ENCODE measurements around the gene GPR55. TPM values are rescaled to one million over a fixed set of nuclear protein-coding genes. Genes with fewer than 3 reads are reported as not detected.

Gene GPR55
- total RNA-seq, 8 experiments from 2014 or later, result 0.05 to 0.90 (median 0.23) TPM

- H3K27ac ChIP-seq, result peak overlapping the region; percentile 81 to 84
- peak in 5 of 8 experiments; percentile 3 to 14 (median 11) for ATAC-seq (replicated peaks in 6 of 8)
- in situ Hi-C loops (cut with MboI; ENCODE audit: low pct_unique_long_range_greater_than_20kb in 2 of 9, low sequenced_read_pairs in 9 of 9, unreplicated experiment in 9 of 9), result no loop called here
- WGBS, 10 experiments, result 45 to 49% methylated on average over 3 to 4 of the region's 5 CpGs; no CpG with 5 or more reads in 8 of the 10 experiments
- H3K4me3 ChIP-seq, result no peak overlapping the region
- peaks cover 26 to 28% of the 10 kb centered on the region in 2 donors for H3K4me1 ChIP-seq (replicated peaks in 1 of 2)
Measured at GRCh38 chr2:230886206-230886605, 38.8 kb downstream of the GPR55 start.

- H3K27ac ChIP-seq, result peak overlapping the region; percentile 81 to 84
- ATAC-seq (replicated peaks in 6 of 8), result peak; percentile 88 to 98 (median 97)
- in situ Hi-C loops (cut with MboI; ENCODE audit: low pct_unique_long_range_greater_than_20kb in 2 of 9, low sequenced_read_pairs in 9 of 9, unreplicated experiment in 9 of 9), result no loop called here
- H3K4me1 ChIP-seq (replicated peaks in 1 of 2), result peaks cover 20 to 28% of the 10 kb centered on the region in 2 donors
- no peak overlapping the region for H3K4me3 ChIP-seq
- WGBS, 10 experiments, result 20 to 100% (median 42%) methylated on average over 1 to 9 of the region's 11 CpGs; no CpG with 5 or more reads in 1 of the 10 experiments
Measured at GRCh38 chr2:230885463-230886130, 39.4 kb downstream of the GPR55 start.

GRCh38 chr2:230881840-230882239 is 43.2 kb downstream of the GPR55 start:
- Histone ChIP-seq H3K4me1 (replicated peaks in 1 of 2) (peaks cover 14 to 22% of the 10 kb centered on the region in 2 donors), H3K27ac (no peak overlapping the region), H3K4me3 (no peak overlapping the region)
- in situ Hi-C loops (cut with MboI; ENCODE audit: low pct_unique_long_range_greater_than_20kb in 2 of 9, low sequenced_read_pairs in 9 of 9, unreplicated experiment in 9 of 9), result no loop called here
- 60 to 96% (median 88%) methylated on average over 1 to 7 of the region's 7 CpGs; no CpG with 5 or more reads in 4 of the 10 experiments for WGBS, 10 experiments
- no peak for ATAC-seq (replicated peaks in 6 of 8)

- no peak for ATAC-seq (replicated peaks in 6 of 8)
- in situ Hi-C loops (cut with MboI; ENCODE audit: low pct_unique_long_range_greater_than_20kb in 2 of 9, low sequenced_read_pairs in 9 of 9, unreplicated experiment in 9 of 9), result no loop called here
- Histone ChIP-seq H3K4me1 (replicated peaks in 1 of 2) (peaks cover 0 to 3% of the 10 kb centered on the region in 2 donors), H3K4me3 (no peak overlapping the region), H3K27ac (no peak overlapping the region)
- 43 to 97% (median 84%) methylated on average over 3 to 9 of the region's 9 CpGs; no CpG with 5 or more reads in 1 of the 10 experiments for WGBS, 10 experiments
Measured at GRCh38 chr2:230879891-230880290, 45.2 kb downstream of the GPR55 start.

DNA sequence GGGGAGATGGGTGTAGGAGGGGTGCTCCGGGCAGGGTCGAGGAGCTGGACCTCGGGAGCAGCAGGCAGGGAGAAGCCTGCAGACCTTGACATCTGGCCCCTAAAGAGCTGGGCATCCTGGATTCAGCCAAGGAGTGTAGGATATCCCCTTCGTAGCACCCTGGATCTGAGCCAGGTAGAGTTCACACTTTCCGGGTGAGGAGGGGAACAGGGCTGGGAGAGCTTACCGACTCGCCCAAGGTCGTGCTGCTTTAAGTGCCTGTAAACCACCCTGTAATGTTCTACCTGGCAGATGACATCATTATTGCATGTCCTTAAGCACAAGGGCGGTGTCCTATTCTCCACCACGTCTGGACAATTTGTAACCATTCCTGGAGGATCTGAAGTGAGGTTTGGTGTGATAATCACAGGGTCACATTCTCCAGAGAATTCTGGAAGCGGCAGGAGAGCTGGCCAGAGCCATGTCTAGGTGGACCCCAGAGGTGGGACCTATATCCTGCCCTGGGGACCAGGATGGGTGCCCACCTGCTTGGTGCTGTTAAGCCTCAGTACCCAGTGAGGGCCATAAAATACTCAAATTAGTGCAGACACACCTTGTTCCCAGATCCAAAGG is 45.7 kb downstream of the GPR55 start:
- H3K4me1 ChIP-seq (replicated peaks in 1 of 2), result no peaks in the 10 kb centered on the region
- WGBS, 10 experiments, result 56 to 100% (median 90%) methylated on average over 1 to 8 of the region's 11 CpGs; no CpG with 5 or more reads in 3 of the 10 experiments
- H3K27ac ChIP-seq, result no peak overlapping the region
- H3K4me3 ChIP-seq, result no peak overlapping the region
- ATAC-seq (replicated peaks in 6 of 8), result peak in 2 of 8 experiments; percentile 12 to 30
- in situ Hi-C loops (cut with MboI; ENCODE audit: low pct_unique_long_range_greater_than_20kb in 2 of 9, low sequenced_read_pairs in 9 of 9, unreplicated experiment in 9 of 9), result no loop called here

- no peak overlapping the region for H3K27ac ChIP-seq
- H3K4me3 ChIP-seq, result no peak overlapping the region
- WGBS, 10 experiments, result 78 to 100% (median 88%) methylated on average over 1 to 6 of the region's 10 CpGs; no CpG with 5 or more reads in 4 of the 10 experiments
- no peaks in the 10 kb centered on the region for H3K4me1 ChIP-seq (replicated peaks in 1 of 2)
- in situ Hi-C loops (cut with MboI; ENCODE audit: low pct_unique_long_range_greater_than_20kb in 2 of 9, low sequenced_read_pairs in 9 of 9, unreplicated experiment in 9 of 9), result no loop called here
- ATAC-seq (replicated peaks in 6 of 8), result no peak
Measured at GRCh38 chr2:230878599-230879188, 46.3 kb downstream of the GPR55 start.

DNA sequence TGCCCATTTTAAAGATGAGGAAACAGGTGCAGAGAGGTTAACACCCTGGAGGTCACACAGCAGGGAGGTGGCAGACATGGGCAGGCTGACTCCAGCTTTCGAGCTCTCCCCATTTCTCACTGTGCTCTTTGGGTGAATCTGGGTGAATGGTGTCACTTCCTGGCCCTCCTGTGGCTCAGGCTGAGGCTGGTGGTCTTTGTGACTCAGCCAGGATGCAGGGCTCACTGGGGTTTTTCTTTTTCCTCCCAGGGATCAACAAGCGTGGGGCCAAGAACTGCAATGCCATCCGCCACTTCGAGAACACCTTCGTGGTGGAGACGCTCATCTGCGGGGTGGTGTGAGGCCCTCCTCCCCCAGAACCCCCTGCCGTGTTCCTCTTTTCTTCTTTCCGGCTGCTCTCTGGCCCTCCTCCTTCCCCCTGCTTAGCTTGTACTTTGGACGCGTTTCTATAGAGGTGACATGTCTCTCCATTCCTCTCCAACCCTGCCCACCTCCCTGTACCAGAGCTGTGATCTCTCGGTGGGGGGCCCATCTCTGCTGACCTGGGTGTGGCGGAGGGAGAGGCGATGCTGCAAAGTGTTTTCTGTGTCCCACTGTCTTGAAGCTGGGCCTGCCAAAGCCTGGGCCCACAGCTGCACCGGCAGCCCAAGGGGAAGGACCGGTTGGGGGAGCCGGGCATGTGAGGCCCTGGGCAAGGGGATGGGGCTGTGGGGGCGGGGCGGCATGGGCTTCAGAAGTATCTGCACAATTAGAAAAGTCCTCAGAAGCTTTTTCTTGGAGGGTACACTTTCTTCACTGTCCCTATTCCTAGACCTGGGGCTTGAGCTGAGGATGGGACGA is 47.1 kb downstream of the GPR55 start:
- H3K27ac ChIP-seq, result no peak overlapping the region
- in situ Hi-C loops (cut with MboI; ENCODE audit: low pct_unique_long_range_greater_than_20kb in 2 of 9, low sequenced_read_pairs in 9 of 9, unreplicated experiment in 9 of 9), result no loop called here

GRCh38 chr2:230877116-230877758 is 47.8 kb downstream of the GPR55 start:
- H3K27ac ChIP-seq, result no peak overlapping the region
- no peak overlapping the region for H3K4me3 ChIP-seq
- WGBS, 10 experiments, result 76 to 96% (median 94%) methylated on average over 3 to 9 of the region's 27 CpGs; no CpG with 5 or more reads in 5 of the 10 experiments
- no peak for ATAC-seq (replicated peaks in 6 of 8)
- no peaks in the 10 kb centered on the region for H3K4me1 ChIP-seq (replicated peaks in 1 of 2)
- in situ Hi-C loops (cut with MboI; ENCODE audit: low pct_unique_long_range_greater_than_20kb in 2 of 9, low sequenced_read_pairs in 9 of 9, unreplicated experiment in 9 of 9), result no loop called here

More for the DNA sequence above, 47.1 kb downstream of the GPR55 start:
- no peaks in the 10 kb centered on the region for H3K4me1 ChIP-seq (replicated peaks in 1 of 2)
- 40 to 60% (median 52%) methylated on average over 1 to 3 of the region's 20 CpGs; no CpG with 5 or more reads in 6 of the 10 experiments for WGBS, 10 experiments
- no peak for ATAC-seq (replicated peaks in 6 of 8)
- H3K4me3 ChIP-seq, result no peak overlapping the region

DNA sequence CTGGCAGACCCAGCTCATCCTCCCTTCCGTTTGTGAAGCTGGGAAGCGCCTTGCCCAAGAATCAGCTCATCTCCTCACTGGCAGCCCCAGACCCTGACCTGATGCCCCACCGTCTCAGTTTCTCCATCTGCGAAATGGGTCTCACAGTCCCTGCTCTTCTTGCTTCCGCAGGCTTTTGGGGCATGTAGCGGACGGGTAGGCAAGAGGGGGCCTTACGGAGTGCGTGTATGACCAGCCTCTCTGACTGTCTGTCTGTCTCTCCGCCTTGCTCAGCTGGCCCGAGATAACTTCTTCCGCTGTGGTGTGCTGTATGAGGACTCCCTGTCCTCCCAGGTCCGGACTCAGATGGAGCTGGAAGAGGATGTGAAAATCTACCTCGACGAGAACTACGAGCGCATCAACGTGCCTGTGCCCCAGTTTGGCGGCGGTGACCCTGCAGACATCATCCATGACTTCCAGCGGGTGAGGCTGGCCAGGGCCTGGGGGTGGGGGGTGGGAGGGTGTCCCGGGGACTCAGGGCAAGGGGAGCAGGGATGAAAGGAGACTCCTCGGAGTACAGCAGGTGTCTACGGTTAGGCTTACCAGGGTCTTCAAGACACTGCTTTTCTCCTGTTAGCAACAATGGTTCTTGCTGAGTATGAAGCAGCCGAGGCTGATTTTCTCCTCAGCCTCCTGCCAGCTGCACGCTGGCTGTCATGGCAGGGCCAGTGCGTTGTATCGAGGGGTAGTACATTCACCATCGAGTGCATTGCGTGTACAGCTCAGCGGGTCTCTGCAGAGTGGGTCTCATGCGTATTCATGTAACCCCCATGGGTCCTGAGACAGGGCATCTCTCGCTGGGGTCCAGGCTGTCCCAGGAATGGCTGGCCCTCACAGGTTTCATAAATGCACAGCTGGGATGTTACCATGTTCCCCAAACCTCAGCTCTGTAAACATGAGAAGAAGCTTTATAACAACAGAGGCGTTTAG is 49.4 kb downstream of the GPR55 start:
- WGBS, 10 experiments, result 40 to 100% (median 93%) methylated on average over 1 to 15 of the region's 34 CpGs; no CpG with 5 or more reads in 4 of the 10 experiments

DNA sequence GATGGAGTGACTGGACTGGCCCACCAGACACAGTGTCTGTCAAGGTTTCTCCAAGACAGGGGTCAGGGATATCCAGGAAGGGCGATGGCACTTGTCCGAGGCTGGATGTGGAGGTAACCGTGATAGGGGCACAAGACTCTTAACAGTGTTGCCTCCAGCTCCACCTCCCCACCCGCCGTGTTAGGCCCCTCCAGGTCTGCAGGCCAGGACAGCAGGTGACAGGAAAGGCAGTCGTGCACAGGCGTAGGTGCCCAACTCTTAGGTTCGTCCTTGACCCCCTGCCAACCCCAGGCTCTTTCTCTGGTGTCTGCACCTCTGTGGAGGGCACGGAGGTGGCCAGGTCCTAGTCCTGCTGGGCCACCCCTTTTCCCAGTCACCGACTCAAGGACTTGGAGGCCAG is 50.2 kb downstream of the GPR55 start:
- Histone ChIP-seq H3K27ac (no peak overlapping the region), H3K4me3 (no peak overlapping the region), H3K4me1 (replicated peaks in 1 of 2) (peaks cover 16 to 17% of the 10 kb centered on the region in 2 donors)
- WGBS, 10 experiments, result 31 to 100% (median 98%) methylated on average over 1 to 4 of the region's 10 CpGs; no CpG with 5 or more reads in 4 of the 10 experiments
- no peak for ATAC-seq (replicated peaks in 6 of 8)
- in situ Hi-C loops (cut with MboI; ENCODE audit: low pct_unique_long_range_greater_than_20kb in 2 of 9, low sequenced_read_pairs in 9 of 9, unreplicated experiment in 9 of 9), result no loop called here

More for the DNA sequence above, 49.4 kb downstream of the GPR55 start:
- ATAC-seq (replicated peaks in 6 of 8), result no peak
- in situ Hi-C loops (cut with MboI; ENCODE audit: low pct_unique_long_range_greater_than_20kb in 2 of 9, low sequenced_read_pairs in 9 of 9, unreplicated experiment in 9 of 9), result no loop called here
- no peak overlapping the region for H3K4me3 ChIP-seq
- H3K4me1 ChIP-seq (replicated peaks in 1 of 2), result peaks cover 8 to 10% of the 10 kb centered on the region in 2 donors
- no peak overlapping the region for H3K27ac ChIP-seq

- Histone ChIP-seq H3K4me3 (no peak overlapping the region), H3K4me1 (replicated peaks in 1 of 2) (peaks cover 20 to 21% of the 10 kb centered on the region in 2 donors), H3K27ac (no peak overlapping the region)
- WGBS, 10 experiments, result 50 to 100% (median 85%) methylated on average over 1 to 5 of the region's 11 CpGs; no CpG with 5 or more reads in 6 of the 10 experiments
- in situ Hi-C loops (cut with MboI; ENCODE audit: low pct_unique_long_range_greater_than_20kb in 2 of 9, low sequenced_read_pairs in 9 of 9, unreplicated experiment in 9 of 9), result no loop called here
- no peak for ATAC-seq (replicated peaks in 6 of 8)
Measured at GRCh38 chr2:230874456-230874855, 50.6 kb downstream of the GPR55 start.
